HG03103 (cell line): ENCODE measurements around the gene ZC3H15.

Experiments
- ATAC-seq: cut with Tn5 transposase; IDR thresholded peaks from one replicate; pipeline ENCODE4 v1.9.1; 2021; ENCODE audit warnings: low read depth; ENCODE audit not compliant: unreplicated experiment

The ZC3H15 gene

GRCh38 chr2:186535861-186536260 is 49.8 kb downstream of the ZC3H15 start:
- no peak for ATAC-seq

- no peak for ATAC-seq
Measured at GRCh38 chr2:186537019-186537418, 51.0 kb downstream of the ZC3H15 start.

DNA sequence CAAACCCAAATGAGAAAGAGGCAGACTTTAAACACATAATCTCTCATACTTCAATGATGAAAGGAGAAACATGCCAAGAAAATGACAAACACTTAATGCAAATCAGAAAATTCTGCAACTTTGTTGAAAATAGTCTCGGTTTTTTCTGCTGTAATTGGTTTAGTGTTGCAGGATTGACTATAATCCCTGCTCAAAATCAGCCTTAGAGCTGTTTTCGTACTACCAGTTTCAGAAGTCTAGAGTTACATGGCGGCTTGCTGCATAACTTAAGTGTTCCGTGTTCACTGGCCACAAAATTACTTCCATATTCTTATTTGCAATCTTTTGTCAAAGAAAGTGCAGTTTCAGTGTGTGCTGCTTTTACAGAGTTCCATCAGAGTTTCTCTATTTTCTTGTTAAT is 54.9 kb downstream of the ZC3H15 start:
- no peak for ATAC-seq

DNA sequence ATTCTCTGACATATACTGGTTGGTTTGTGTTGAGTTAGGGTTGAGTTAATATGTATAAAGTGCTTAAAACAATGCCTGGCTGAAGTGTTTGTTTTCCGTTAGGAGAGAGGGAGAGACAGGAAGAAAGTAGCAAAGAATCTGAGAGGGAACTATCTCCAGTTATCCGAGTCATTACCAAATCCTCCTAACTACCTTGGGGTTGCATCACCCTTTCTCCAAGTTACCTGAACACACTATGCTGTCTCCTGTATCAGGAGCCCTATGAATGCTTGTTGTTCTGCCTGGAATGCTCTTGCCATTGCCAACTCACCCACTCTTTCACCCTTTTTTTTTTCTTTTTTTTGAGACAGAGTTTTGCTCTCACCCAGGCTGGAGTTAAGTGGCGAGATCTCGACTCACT is 55.9 kb downstream of the ZC3H15 start:
- no peak for ATAC-seq

DNA sequence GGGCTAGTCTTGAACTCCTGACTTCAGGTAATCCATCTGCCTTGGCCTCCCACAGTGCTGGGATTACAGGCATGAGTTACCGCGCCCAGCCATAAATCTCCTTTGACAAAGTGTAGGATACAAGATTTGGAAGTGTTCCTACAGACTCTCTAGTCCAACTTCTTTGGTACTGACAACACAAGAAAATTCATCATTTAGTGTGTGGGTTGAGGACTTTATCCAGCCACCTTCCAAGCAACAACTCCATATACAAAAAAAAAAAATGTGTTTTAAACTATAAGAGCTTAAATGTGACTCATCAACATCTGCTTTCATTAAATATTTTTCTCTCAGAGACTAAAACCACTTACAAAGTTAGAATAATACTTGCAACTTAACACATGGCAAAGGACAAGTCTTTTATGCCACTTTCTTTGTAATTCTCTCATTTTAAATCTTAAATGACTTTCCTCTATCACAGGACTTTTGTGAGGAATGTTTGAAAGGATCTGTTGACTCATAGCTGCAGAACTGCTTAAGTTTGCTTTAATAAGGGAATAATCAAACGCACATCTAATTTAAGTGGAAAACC is 57.6 kb downstream of the ZC3H15 start:
- no peak for ATAC-seq

GRCh38 chr2:186544255-186544675 is 58.2 kb downstream of the ZC3H15 start:
- no peak for ATAC-seq

GRCh38 chr2:186546846-186547245 is 60.8 kb downstream of the ZC3H15 start:
- no peak for ATAC-seq

GRCh38 chr2:186551323-186552050 is 65.4 kb downstream of the ZC3H15 start:
- ATAC-seq, result no peak

DNA sequence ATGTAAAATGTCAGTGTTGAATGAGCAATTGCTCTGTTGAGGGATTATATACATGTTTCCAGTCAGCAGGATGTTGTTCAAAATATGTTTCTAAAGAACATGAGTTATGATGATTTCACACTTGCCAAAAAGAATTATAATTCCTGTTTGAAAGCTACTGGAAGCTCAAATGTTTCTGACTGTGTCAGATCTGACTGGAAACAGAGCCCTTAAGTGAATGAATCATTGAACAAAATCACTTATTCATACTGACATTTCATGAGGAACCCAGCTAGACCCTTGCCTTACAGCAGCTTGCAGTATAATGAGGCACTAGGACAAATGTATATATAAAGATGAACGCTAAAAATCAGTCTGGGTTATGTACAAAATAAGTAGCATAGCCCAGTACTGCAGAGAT is 68.4 kb downstream of the ZC3H15 start:
- no peak for ATAC-seq

GRCh38 chr2:186554850-186555671 is 69.0 kb downstream of the ZC3H15 start:
- ATAC-seq, result no peak

- no peak for ATAC-seq
Measured at GRCh38 chr2:186558512-186559276, 72.6 kb downstream of the ZC3H15 start.
